HEK293T (cell line): ENCODE results near the gene NR2E1.

Source experiments
- BHLHE40 ChIP-seq: fragments of 450-650 bp; IDR thresholded peaks from 2 replicates; pipeline ENCODE4 v1.6.1; 2016; ENCODE audit warnings: mild to moderate bottlenecking, moderate library complexity, borderline replicate concordance
- CTBP1 ChIP-seq: fragments of 450-650 bp; IDR thresholded peaks from 2 replicates; pipeline ENCODE4 v1.6.1; 2016; ENCODE audit warnings: borderline replicate concordance
- ELF4 ChIP-seq: fragments of 450-650 bp; IDR thresholded peaks from 2 replicates; pipeline ENCODE4 v1.6.1; 2017; ENCODE audit warnings: antibody characterized with exemption
- FOXK2 ChIP-seq: fragments of 450-650 bp; IDR thresholded peaks from 2 replicates; pipeline ENCODE4 v1.6.1; 2016; ENCODE audit warnings: mild to moderate bottlenecking
- FOXM1 ChIP-seq: fragments of 450-650 bp; IDR thresholded peaks from 2 replicates; pipeline ENCODE4 v1.6.1; 2017; ENCODE audit warnings: mild to moderate bottlenecking, borderline replicate concordance
- HDGF ChIP-seq: fragments of 450-650 bp; IDR thresholded peaks from 2 replicates; pipeline ENCODE4 v1.6.1; 2017; ENCODE audit warnings: antibody characterized with exemption, borderline replicate concordance
- NFRKB ChIP-seq: fragments of 450-650 bp; IDR thresholded peaks from 2 replicates; pipeline ENCODE4 v1.6.1; 2016; ENCODE audit warnings: mild to moderate bottlenecking, moderate library complexity
- SP1 ChIP-seq: fragments of 450-650 bp; IDR thresholded peaks from 2 replicates; pipeline ENCODE4 v1.6.1; 2017
- SUZ12 ChIP-seq: fragments of 450-650 bp; IDR thresholded peaks from 2 replicates; pipeline ENCODE4 v1.6.1; 2016; ENCODE audit warnings: mild to moderate bottlenecking
- TARDBP ChIP-seq: fragments of 450-650 bp; IDR thresholded peaks from 2 replicates; pipeline ENCODE4 v1.6.1; 2016

- TF ChIP-seq SUZ12 (no peak), TARDBP (no peak), CTBP1 (no peak), SP1 (no peak), ELF4 (no peak), FOXK2 (no peak), FOXM1 (no peak), HDGF (0 out of 2 replicates have a peak, but pooled peaks have one; percentile 21), BHLHE40 (no peak), NFRKB (no peak)
Measured at GRCh38 chr6:108133594-108134179, 32.1 kb upstream of the NR2E1 start.
